Peyer's patch (tissue), 4 donors: ENCODE data around the gene SRD5A3. TPM values are rescaled to one million over a fixed set of nuclear protein-coding genes. Genes with fewer than 3 reads are reported as not detected.

Experiments
- DNase-seq, 3 donors: peaks; one replicate each; pipeline ENCODE4 v3.0.0-alpha.2; 2017 to 2019
- H3K27ac ChIP-seq, 4 donors: fragments of 200-600 bp; sonication (generic); one replicate each; pipeline ENCODE4 v1.5.1; 2016 to 2019
- H3K27me3 ChIP-seq, 2 donors: fragments of 200-600 bp; sonication (generic); one replicate each; pipeline ENCODE4 v1.5.1; 2019
- H3K36me3 ChIP-seq, 3 donors: fragments of 200-600 bp; sonication (generic); one replicate each; pipeline ENCODE4 v1.5.1; 2016 to 2019
- H3K4me1 ChIP-seq, 4 donors: fragments of 200-600 bp; sonication (generic); one replicate each; pipeline ENCODE4 v1.5.1; 2016 to 2019
- H3K4me3 ChIP-seq, 4 donors: fragments of 200-600 bp; sonication (generic); 1 replicate in 3 of 4; 2 replicates in 1 of 4; pipeline ENCODE4 v1.5.1; 2016 to 2019; ENCODE audit warnings: mild to moderate bottlenecking in 1 of 4
- H3K9me3 ChIP-seq, 4 donors: fragments of 200-600 bp; sonication (generic); one replicate each; pipeline ENCODE4 v1.5.1; 2016 to 2019; ENCODE audit warnings: mild to moderate bottlenecking in 1 of 4
- CTCF ChIP-seq, 6 experiments: fragments of 450-650 bp in 4 of 6; fragments of 200-600 bp in 2 of 6; sonication (generic) in 1 of 6; IDR thresholded peaks; one replicate each; pipeline ENCODE4 v1.5.1; 2017 to 2019; ENCODE audit warnings: antibody characterized with exemption in 6 of 6, mild to moderate bottlenecking in 3 of 6, moderate library complexity in 1 of 6
- POLR2A ChIP-seq, 2 donors: fragments of 450-650 bp; IDR thresholded peaks; one replicate each; pipeline ENCODE4 v1.5.1; 2017; ENCODE audit warnings: antibody characterized with exemption in 2 of 2, mild to moderate bottlenecking in 2 of 2, moderate library complexity in 2 of 2
- total RNA-seq, 4 donors: library from RNA; depleted of rRNA; stranded (reverse); fragments of >200 nt; gene quantifications; one replicate each; pipeline ENCODE4 v1.1.0, GENCODE V29; 2016

The SRD5A3 gene
- total RNA-seq, 4 donors from 2014 or later, result 1.7 to 19.6 (median 9.4) TPM

- peak overlapping the region; percentile 77 to 91 (median 84) for H3K4me3 ChIP-seq
- TF ChIP-seq POLR2A (IDR thresholded peaks at IDR 0.05), result no peak
- no peak for TF ChIP-seq CTCF (IDR thresholded peaks at IDR 0.05)
- H3K27me3 ChIP-seq, result no peaks in the 10 kb centered on the region
- peak; percentile 29 to 72 (median 65) for DNase-seq
- H3K9me3 ChIP-seq, result no peaks in the 10 kb centered on the region
- peaks cover 0 to 3% (median 0%) of the 10 kb centered on the region in 3 donors for H3K36me3 ChIP-seq
- H3K27ac ChIP-seq, result peak overlapping the region; percentile 96 to 100 (median 98)
- H3K4me1 ChIP-seq, result peaks cover 0 to 37% (median 12%) of the 10 kb centered on the region in 4 donors
These were observed 50.5 kb downstream of the SRD5A3 start for GRCh38 chr4:55396308-55397125.

GRCh38 chr4:55397126-55397436 is 51.0 kb downstream of the SRD5A3 start:
- H3K4me1 ChIP-seq, result peaks cover 0 to 37% (median 12%) of the 10 kb centered on the region in 4 donors
- no peaks in the 10 kb centered on the region for H3K9me3 ChIP-seq
- no peaks in the 10 kb centered on the region for H3K27me3 ChIP-seq
- no peak for DNase-seq
- H3K4me3 ChIP-seq, result peak overlapping the region; percentile 77 to 91 (median 84)
- peaks cover 0 to 6% (median 0%) of the 10 kb centered on the region in 3 donors for H3K36me3 ChIP-seq
- TF ChIP-seq POLR2A (IDR thresholded peaks at IDR 0.05) (no peak), CTCF (IDR thresholded peaks at IDR 0.05) (no peak)
- peak overlapping the region; percentile 96 to 100 (median 98) for H3K27ac ChIP-seq

- peaks cover 0 to 37% (median 12%) of the 10 kb centered on the region in 4 donors for H3K4me1 ChIP-seq
- H3K27ac ChIP-seq, result peak overlapping the region; percentile 32 to 100 (median 97)
- no peak for TF ChIP-seq CTCF (IDR thresholded peaks at IDR 0.05)
- no peak for TF ChIP-seq POLR2A (IDR thresholded peaks at IDR 0.05)
- no peaks in the 10 kb centered on the region for H3K27me3 ChIP-seq
- no peak for DNase-seq
- peaks cover 0 to 6% (median 0%) of the 10 kb centered on the region in 3 donors for H3K36me3 ChIP-seq
- no peaks in the 10 kb centered on the region for H3K9me3 ChIP-seq
- peak overlapping the region; percentile 24 to 91 (median 82) for H3K4me3 ChIP-seq
These were observed 51.7 kb downstream of the SRD5A3 start for GRCh38 chr4:55397520-55398321.

- no peaks in the 10 kb centered on the region for H3K27me3 ChIP-seq
- DNase-seq, result no peak
- TF ChIP-seq CTCF (IDR thresholded peaks at IDR 0.05) (no peak), POLR2A (IDR thresholded peaks at IDR 0.05) (no peak)
- peaks cover 0 to 9% (median 0%) of the 10 kb centered on the region in 3 donors for H3K36me3 ChIP-seq
- H3K27ac ChIP-seq, result peak overlapping the region; percentile 32 to 100 (median 97)
- H3K4me3 ChIP-seq, result peak overlapping the region in 2 of 4 donors; percentile 77 to 91
- peaks cover 0 to 37% (median 12%) of the 10 kb centered on the region in 4 donors for H3K4me1 ChIP-seq
- no peaks in the 10 kb centered on the region for H3K9me3 ChIP-seq
These were observed 52.4 kb downstream of the SRD5A3 start for GRCh38 chr4:55398461-55398860.

- Histone ChIP-seq H3K36me3 (peaks cover 0 to 11% (median 0%) of the 10 kb centered on the region in 3 donors), H3K9me3 (no peaks in the 10 kb centered on the region), H3K27ac (peak overlapping the region in 1 of 4 donors; percentile 100), H3K27me3 (no peaks in the 10 kb centered on the region), H3K4me3 (peak overlapping the region in 1 of 4 donors; percentile 77), H3K4me1 (peaks cover 0 to 37% (median 12%) of the 10 kb centered on the region in 4 donors)
- no peak for DNase-seq
- TF ChIP-seq CTCF (IDR thresholded peaks at IDR 0.05), result no peak
These were observed 52.9 kb downstream of the SRD5A3 start for GRCh38 chr4:55398966-55399365.
